HepG2 (cell line): ENCODE data around the gene TMED6. TPM values are rescaled to one million over a fixed set of nuclear protein-coding genes. Genes with fewer than 3 reads are reported as not detected.
A peak's percentile ranks its signal among the peaks of the same experiment; 100 is the strongest.

Experiments used
- GABPA ChIP-seq, 2 experiments: IDR thresholded peaks; 2 replicates each; pipeline ENCODE4 v1.6.1; 2011 to 2016; ENCODE audit warnings: low read depth in 2 of 2, low read length in 1 of 2, missing biosample characterization in 1 of 2, missing genetic modification characterization in 1 of 2
- GFI1 ChIP-seq: sonication (generic); formaldehyde crosslinking; IDR thresholded peaks from 2 replicates; pipeline ENCODE4 v1.5.0; 2020; ENCODE audit warnings: missing genetic modification reagents, mild to moderate bottlenecking, borderline replicate concordance
- HNF4A ChIP-seq: sonication (generic); formaldehyde crosslinking; IDR thresholded peaks from 2 replicates; pipeline ENCODE4 v1.4.0; 2020; ENCODE audit warnings: missing genetic modification reagents
- IKZF4 ChIP-seq: sonication (generic); formaldehyde crosslinking; IDR thresholded peaks from 2 replicates; pipeline ENCODE4 v1.5.1; 2020; ENCODE audit warnings: borderline replicate concordance, mild to moderate bottlenecking, low read depth, missing genetic modification reagents; ENCODE audit errors: not compliant biosample characterization
- MLLT10 ChIP-seq: sonication (generic); formaldehyde crosslinking; IDR thresholded peaks from 2 replicates; pipeline ENCODE4 v1.4.0; 2020; ENCODE audit warnings: missing genetic modification reagents
- NFE2L1 ChIP-seq: sonication (generic); formaldehyde crosslinking; IDR thresholded peaks from 2 replicates; pipeline ENCODE4 v1.4.0; 2020; ENCODE audit warnings: missing genetic modification reagents, mild to moderate bottlenecking, borderline replicate concordance
- POGZ ChIP-seq: sonication (generic); formaldehyde crosslinking; IDR thresholded peaks from 2 replicates; pipeline ENCODE4 v1.4.0; 2020; ENCODE audit warnings: mild to moderate bottlenecking, missing genetic modification reagents
- RAD21 ChIP-seq: fragments of 450-650 bp; formaldehyde crosslinking; IDR thresholded peaks from 2 replicates; pipeline ENCODE4 v1.5.0; 2020; ENCODE audit warnings: mild to moderate bottlenecking
- RXRB ChIP-seq: IDR thresholded peaks from 2 replicates; pipeline ENCODE4 v1.6.1; 2016; ENCODE audit warnings: borderline replicate concordance, missing genetic modification reagents, missing compliant biosample characterization
- SAP130 ChIP-seq: IDR thresholded peaks from 2 replicates; pipeline ENCODE4 v1.6.1; 2016; ENCODE audit warnings: low read depth
- ZBTB38 ChIP-seq: sonication (generic); formaldehyde crosslinking; IDR thresholded peaks from 2 replicates; pipeline ENCODE4 v1.5.1; 2020; ENCODE audit warnings: mild to moderate bottlenecking, missing genetic modification reagents
- ZBTB7A ChIP-seq: sonication (generic); formaldehyde crosslinking; IDR thresholded peaks from 2 replicates; pipeline ENCODE4 v1.8.0; 2022; ENCODE audit warnings: mild to moderate bottlenecking, missing genetic modification reagents
- ZFP62 ChIP-seq: sonication (generic); formaldehyde crosslinking; IDR thresholded peaks from 2 replicates; pipeline ENCODE4 v1.4.0; 2020; ENCODE audit warnings: missing genetic modification reagents
- ZNF441 ChIP-seq: sonication (generic); formaldehyde crosslinking; IDR thresholded peaks from 2 replicates; pipeline ENCODE4 v1.7.0; 2021; ENCODE audit warnings: missing genetic modification reagents, borderline replicate concordance
- ZNF629 ChIP-seq: sonication (generic); formaldehyde crosslinking; conservative IDR thresholded peaks from 2 replicates; pipeline ENCODE4 v1.5.0; 2020; ENCODE audit warnings: missing genetic modification reagents
- polyA plus RNA-seq, 8 experiments: library from polyadenylated mRNA; depleted of rRNA in 3 of 8; stranded (reverse) in 7 of 8; unstranded in 1 of 8; fragments of >200 nt; fragmentation: Illumina TruSeq in 4 of 8; extraction: Trizol in 4 of 8; gene quantifications; 2 replicates each; pipeline versions ENCODE4 v1.2.1 to v1.2.3, GENCODE V29; 2011 to 2016; ENCODE audit warnings: low read depth in 4 of 8, missing spikeins in 1 of 8, mixed read lengths in 1 of 8; ENCODE audit not compliant: insufficient read depth in 1 of 8
- total RNA-seq, 5 experiments: library from RNA; depleted of rRNA; stranded (reverse); fragments of >200 nt; fragmentation: Illumina TruSeq; extraction: Trizol; gene quantifications; 2 replicates each; pipeline ENCODE4 v1.2.3, GENCODE V29; 2016; ENCODE audit warnings: low read depth in 1 of 5
- TF ChIP-seq, protein P1 (sequence below): fragments of 450-650 bp; IDR thresholded peaks from 2 replicates; pipeline ENCODE4 v1.6.1; 2016
- TF ChIP-seq, protein P2 (sequence below): sonication (generic); formaldehyde crosslinking; IDR thresholded peaks from 2 replicates; pipeline ENCODE4 v1.4.0; 2020; ENCODE audit warnings: missing genetic modification reagents

Gene TMED6
- total and polyA plus RNA-seq, 2 of the 13 experiments (the other 11 are each of a cell fraction or from before 2014, with no cell fraction given) = 9.8 to 14.4 TPM

DNA sequence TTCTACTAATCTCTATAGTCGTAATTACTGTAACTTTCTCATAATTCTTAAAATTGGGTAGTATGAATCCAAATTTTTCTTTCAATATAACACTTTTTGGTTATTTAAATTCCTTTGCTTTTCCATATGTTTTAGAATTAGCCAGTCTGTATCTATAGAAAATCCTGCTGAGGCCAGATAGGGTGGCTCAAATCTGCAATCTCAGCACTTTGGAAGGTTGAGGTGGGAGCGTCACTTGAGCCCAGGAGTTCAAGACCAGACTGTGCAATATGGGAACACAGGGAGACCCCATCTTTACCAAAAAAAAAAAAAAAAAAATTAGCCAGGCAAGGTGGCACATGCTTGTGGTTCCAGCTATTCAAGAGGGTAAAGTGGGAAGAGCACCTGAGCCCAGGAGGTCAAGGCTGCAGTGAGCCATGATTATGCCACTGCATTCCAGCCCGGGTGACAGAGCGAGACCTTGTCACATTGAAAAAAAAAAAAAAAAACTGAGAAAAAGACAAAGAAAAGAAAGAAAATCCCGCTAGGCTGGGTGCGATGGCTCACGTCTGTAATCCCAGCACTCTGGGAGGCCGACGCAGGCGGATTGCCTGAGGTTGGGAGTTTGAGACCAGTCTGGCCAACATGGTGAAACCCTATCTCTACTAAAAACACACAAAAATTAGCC is 24.9 kb upstream of the TMED6 start (continued):
- TF ChIP-seq, protein P1, sequence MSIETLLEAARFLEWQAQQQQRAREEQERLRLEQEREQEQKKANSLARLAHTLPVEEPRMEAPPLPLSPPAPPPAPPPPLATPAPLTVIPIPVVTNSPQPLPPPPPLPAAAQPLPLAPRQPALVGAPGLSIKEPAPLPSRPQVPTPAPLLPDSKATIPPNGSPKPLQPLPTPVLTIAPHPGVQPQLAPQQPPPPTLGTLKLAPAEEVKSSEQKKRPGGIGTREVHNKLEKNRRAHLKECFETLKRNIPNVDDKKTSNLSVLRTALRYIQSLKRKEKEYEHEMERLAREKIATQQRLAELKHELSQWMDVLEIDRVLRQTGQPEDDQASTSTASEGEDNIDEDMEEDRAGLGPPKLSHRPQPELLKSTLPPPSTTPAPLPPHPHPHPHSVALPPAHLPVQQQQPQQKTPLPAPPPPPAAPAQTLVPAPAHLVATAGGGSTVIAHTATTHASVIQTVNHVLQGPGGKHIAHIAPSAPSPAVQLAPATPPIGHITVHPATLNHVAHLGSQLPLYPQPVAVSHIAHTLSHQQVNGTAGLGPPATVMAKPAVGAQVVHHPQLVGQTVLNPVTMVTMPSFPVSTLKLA = peak; percentile 5; the same call in 1 of the 2 replicates
- no peak for TF ChIP-seq RXRB (CRISPR knock-in tag)
- no peak for TF ChIP-seq MLLT10 (CRISPR knock-in tag)
- TF ChIP-seq POGZ (CRISPR knock-in tag) = peak; percentile 45; the same call in 1 of the 2 replicates
- no peak for TF ChIP-seq ZNF629 (CRISPR knock-in tag)
- TF ChIP-seq ZBTB38 (CRISPR knock-in tag) = peak; percentile 76; the same call in 1 of the 2 replicates
- TF ChIP-seq HNF4A (CRISPR knock-in tag) = peak; percentile 45
- TF ChIP-seq, protein P2, sequence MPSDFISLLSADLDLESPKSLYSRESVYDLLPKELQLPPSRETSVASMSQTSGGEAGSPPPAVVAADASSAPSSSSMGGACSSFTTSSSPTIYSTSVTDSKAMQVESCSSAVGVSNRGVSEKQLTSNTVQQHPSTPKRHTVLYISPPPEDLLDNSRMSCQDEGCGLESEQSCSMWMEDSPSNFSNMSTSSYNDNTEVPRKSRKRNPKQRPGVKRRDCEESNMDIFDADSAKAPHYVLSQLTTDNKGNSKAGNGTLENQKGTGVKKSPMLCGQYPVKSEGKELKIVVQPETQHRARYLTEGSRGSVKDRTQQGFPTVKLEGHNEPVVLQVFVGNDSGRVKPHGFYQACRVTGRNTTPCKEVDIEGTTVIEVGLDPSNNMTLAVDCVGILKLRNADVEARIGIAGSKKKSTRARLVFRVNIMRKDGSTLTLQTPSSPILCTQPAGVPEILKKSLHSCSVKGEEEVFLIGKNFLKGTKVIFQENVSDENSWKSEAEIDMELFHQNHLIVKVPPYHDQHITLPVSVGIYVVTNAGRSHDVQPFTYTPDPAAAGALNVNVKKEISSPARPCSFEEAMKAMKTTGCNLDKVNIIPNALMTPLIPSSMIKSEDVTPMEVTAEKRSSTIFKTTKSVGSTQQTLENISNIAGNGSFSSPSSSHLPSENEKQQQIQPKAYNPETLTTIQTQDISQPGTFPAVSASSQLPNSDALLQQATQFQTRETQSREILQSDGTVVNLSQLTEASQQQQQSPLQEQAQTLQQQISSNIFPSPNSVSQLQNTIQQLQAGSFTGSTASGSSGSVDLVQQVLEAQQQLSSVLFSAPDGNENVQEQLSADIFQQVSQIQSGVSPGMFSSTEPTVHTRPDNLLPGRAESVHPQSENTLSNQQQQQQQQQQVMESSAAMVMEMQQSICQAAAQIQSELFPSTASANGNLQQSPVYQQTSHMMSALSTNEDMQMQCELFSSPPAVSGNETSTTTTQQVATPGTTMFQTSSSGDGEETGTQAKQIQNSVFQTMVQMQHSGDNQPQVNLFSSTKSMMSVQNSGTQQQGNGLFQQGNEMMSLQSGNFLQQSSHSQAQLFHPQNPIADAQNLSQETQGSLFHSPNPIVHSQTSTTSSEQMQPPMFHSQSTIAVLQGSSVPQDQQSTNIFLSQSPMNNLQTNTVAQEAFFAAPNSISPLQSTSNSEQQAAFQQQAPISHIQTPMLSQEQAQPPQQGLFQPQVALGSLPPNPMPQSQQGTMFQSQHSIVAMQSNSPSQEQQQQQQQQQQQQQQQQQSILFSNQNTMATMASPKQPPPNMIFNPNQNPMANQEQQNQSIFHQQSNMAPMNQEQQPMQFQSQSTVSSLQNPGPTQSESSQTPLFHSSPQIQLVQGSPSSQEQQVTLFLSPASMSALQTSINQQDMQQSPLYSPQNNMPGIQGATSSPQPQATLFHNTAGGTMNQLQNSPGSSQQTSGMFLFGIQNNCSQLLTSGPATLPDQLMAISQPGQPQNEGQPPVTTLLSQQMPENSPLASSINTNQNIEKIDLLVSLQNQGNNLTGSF (CRISPR knock-in tag) = no peak
- TF ChIP-seq GABPA (IDR thresholded peaks at IDR 0.05; ENCODE audit: low read depth, low read length) = no peak
- no peak for TF ChIP-seq GABPA (CRISPR knock-in tag; IDR thresholded peaks at IDR 0.05; ENCODE audit: low read depth)
- TF ChIP-seq GFI1 (CRISPR knock-in tag) = 0 out of 2 replicates have a peak, but pooled peaks have one; percentile 26
- no peak for TF ChIP-seq ZBTB7A (CRISPR knock-in tag)
- TF ChIP-seq ZNF441 = 0 out of 2 replicates have a peak, but pooled peaks have one; percentile 15
- TF ChIP-seq SAP130 (CRISPR knock-in tag) = no peak; the same call in none of the 2 replicates
- TF ChIP-seq IKZF4 = no peak
- TF ChIP-seq NFE2L1 (CRISPR knock-in tag) = no peak
- TF ChIP-seq ZFP62 = no peak
- no peak for TF ChIP-seq RAD21 (CRISPR knock-in tag)
